WTC11 (cell line): ENCODE results near the gene RPL35. TPM values are rescaled to one million over a fixed set of nuclear protein-coding genes. Genes with fewer than 3 reads are reported as not detected.

ENCODE experiments used
- ARID4B ChIP-seq: sonication (generic); formaldehyde crosslinking; IDR thresholded peaks from 2 replicates; pipeline ENCODE4 v1.8.0; 2023; ENCODE audit warnings: missing genetic modification reagents, mild to moderate bottlenecking, borderline replicate concordance
- CREB1 ChIP-seq: sonication (generic); formaldehyde crosslinking; IDR thresholded peaks from 2 replicates; pipeline ENCODE4 v1.8.0; 2023; ENCODE audit warnings: mild to moderate bottlenecking, missing genetic modification reagents
- E2F5 ChIP-seq: sonication (generic); formaldehyde crosslinking; IDR thresholded peaks from 2 replicates; pipeline ENCODE4 v1.8.1; 2022; ENCODE audit warnings: mild to moderate bottlenecking, moderate library complexity, missing genetic modification reagents
- ESRRA ChIP-seq: sonication (generic); formaldehyde crosslinking; IDR thresholded peaks from 2 replicates; pipeline ENCODE4 v1.8.1; 2022; ENCODE audit warnings: mild to moderate bottlenecking, missing genetic modification reagents, borderline replicate concordance
- FOXJ3 ChIP-seq: sonication (generic); formaldehyde crosslinking; IDR thresholded peaks from 2 replicates; pipeline ENCODE4 v1.9.0; 2021; ENCODE audit warnings: missing genetic modification reagents, mild to moderate bottlenecking, borderline replicate concordance
- FOXP4 ChIP-seq: sonication (generic); formaldehyde crosslinking; IDR thresholded peaks from 2 replicates; pipeline ENCODE4 v1.8.0; 2022; ENCODE audit warnings: mild to moderate bottlenecking, missing genetic modification reagents
- JUN ChIP-seq: sonication (generic); formaldehyde crosslinking; IDR thresholded peaks from 2 replicates; pipeline ENCODE4 v1.8.0; 2023; ENCODE audit warnings: mild to moderate bottlenecking, missing genetic modification reagents
- PREB ChIP-seq: sonication (generic); formaldehyde crosslinking; IDR thresholded peaks from 2 replicates; pipeline ENCODE4 v1.8.1; 2022; ENCODE audit warnings: mild to moderate bottlenecking, missing genetic modification reagents, moderate library complexity, borderline replicate concordance
- SMAD4 ChIP-seq: sonication (generic); formaldehyde crosslinking; IDR thresholded peaks from 2 replicates; pipeline ENCODE4 v1.8.0; 2022; ENCODE audit warnings: mild to moderate bottlenecking, missing genetic modification reagents
- STAT6 ChIP-seq: sonication (generic); formaldehyde crosslinking; conservative IDR thresholded peaks from 2 replicates; pipeline ENCODE4 v1.8.1; 2023; ENCODE audit warnings: mild to moderate bottlenecking, low read depth, missing genetic modification reagents, moderate library complexity
- ZNF138 ChIP-seq: sonication (generic); formaldehyde crosslinking; conservative IDR thresholded peaks from 2 replicates; pipeline ENCODE4 v1.8.1; 2022; ENCODE audit warnings: mild to moderate bottlenecking, moderate library complexity, missing genetic modification reagents
- ZNF232 ChIP-seq: sonication (generic); formaldehyde crosslinking; IDR thresholded peaks from 2 replicates; pipeline ENCODE4 v1.8.0; 2022; ENCODE audit warnings: mild to moderate bottlenecking, missing genetic modification reagents
- ZNF512 ChIP-seq: sonication (generic); formaldehyde crosslinking; IDR thresholded peaks from 2 replicates; pipeline ENCODE4 v1.8.1; 2022; ENCODE audit warnings: missing genetic modification reagents, borderline replicate concordance
- ZNF532 ChIP-seq: fragments of 250-450 bp; sonication (Bioruptor Pico); IDR thresholded peaks from 2 replicates; pipeline ENCODE4 v1.9.0; 2021; ENCODE audit warnings: mild to moderate bottlenecking, borderline replicate concordance
- ZSCAN18 ChIP-seq: fragments of 250-450 bp; sonication (Bioruptor Pico); IDR thresholded peaks from 2 replicates; pipeline ENCODE4 v2.1.2; 2022; ENCODE audit warnings: mild to moderate bottlenecking, moderate library complexity
- total RNA-seq: library from RNA; stranded (reverse); gene quantifications from 3 replicates; pipeline ENCODE4 v1.2.3, GENCODE V29; 2021

RPL35 gene
- total RNA-seq, 1 experiment from 2014 or later, result 1,710 TPM

GRCh38 chr9:124855944-124856765 lies 5.6 kb downstream of the RPL35 start (continued):
- TF ChIP-seq ZNF532 (CRISPR knock-in tag) (no peak), ZNF138 (no peak), PREB (0 out of 2 replicates have a peak, but pooled peaks have one; percentile 50), STAT6 (0 out of 2 replicates have a peak, but pooled peaks have one; percentile 42), ZSCAN18 (CRISPR knock-in tag) (no peak), FOXJ3 (CRISPR knock-in tag) (no peak), ZNF232 (CRISPR knock-in tag) (no peak), CREB1 (CRISPR knock-in tag) (no peak), ZNF512 (no peak), FOXP4 (CRISPR knock-in tag) (no peak), E2F5 (CRISPR knock-in tag) (no peak), ARID4B (CRISPR knock-in tag) (no peak), ESRRA (CRISPR knock-in tag) (peak; percentile 73; the same call in 1 of the 2 replicates), JUN (CRISPR knock-in tag) (no peak), SMAD4 (CRISPR knock-in tag) (no peak)
